ENCODE measurements around the gene PNPLA2.
A peak's percentile ranks its signal among the peaks of the same experiment; 100 is the strongest.

PNPLA2 gene

GRCh38 chr11:818396-819128 lies at the start of gene PNPLA2:
PNPLA2 (plus strand) TSS chr11:818914; CDS start chr11:819719, 805 bp downstream.
- DNase-seq (ENCODE audit: low read depth): no peak

- no peak for DNase-seq (ENCODE audit: low read depth)
These were observed 48.6 kb upstream of the PNPLA2 start for GRCh38 chr11:769887-770641.

- DNase-seq (ENCODE audit: low read depth): no peak
These were observed 47.8 kb upstream of the PNPLA2 start for GRCh38 chr11:770642-771616.

- no peak for DNase-seq (ENCODE audit: low read depth)
These were observed 47.0 kb upstream of the PNPLA2 start for GRCh38 chr11:771617-772204.

- DNase-seq (ENCODE audit: low read depth): no peak
These were observed 46.0 kb upstream of the PNPLA2 start for GRCh38 chr11:772429-773390.

- no peak for DNase-seq (ENCODE audit: low read depth)
These were observed 45.3 kb upstream of the PNPLA2 start for GRCh38 chr11:773425-773824.

GRCh38 chr11:773830-774229 lies 44.9 kb upstream of the PNPLA2 start:
- no peak for DNase-seq (ENCODE audit: low read depth)

- DNase-seq (ENCODE audit: low read depth): no peak
These were observed 43.7 kb upstream of the PNPLA2 start for GRCh38 chr11:774873-775592.

- DNase-seq (ENCODE audit: low read depth): no peak
These were observed 42.5 kb upstream of the PNPLA2 start for GRCh38 chr11:776263-776560.

- no peak for DNase-seq (ENCODE audit: low read depth)
These were observed 42.0 kb upstream of the PNPLA2 start for GRCh38 chr11:776561-777287.

GRCh38 chr11:777288-778255 lies 41.1 kb upstream of the PNPLA2 start, which contains the start of gene GATD1:
GATD1 (minus strand) TSS chr11:777487; CDS start chr11:777462, 25 bp downstream.
- DNase-seq (ENCODE audit: low read depth): peak; percentile 90

- DNase-seq (ENCODE audit: low read depth): no peak
These were observed 39.4 kb upstream of the PNPLA2 start for GRCh38 chr11:778976-779954.

- no peak for DNase-seq (ENCODE audit: low read depth)
These were observed 38.7 kb upstream of the PNPLA2 start for GRCh38 chr11:779955-780532.

GRCh38 chr11:782264-783174 lies 36.2 kb upstream of the PNPLA2 start:
- no peak for DNase-seq (ENCODE audit: low read depth)

- no peak for DNase-seq (ENCODE audit: low read depth)
These were observed 35.1 kb upstream of the PNPLA2 start for GRCh38 chr11:783581-784015.

Data from stimulated activated CD8-positive, alpha-beta memory T cell treated with anti-CD3 and anti-CD28 coated beads, Interleukin-7, amount 100 ng/mL, for 24 hours (primary cell).